A549 (cell line): ENCODE data around the gene ERBB2. TPM values are rescaled to one million over a fixed set of nuclear protein-coding genes. Genes with fewer than 3 reads are reported as not detected.

Experiments
- ATAC-seq, 2 experiments: fragments of 200-7000 bp in 1 of 2; fragments of >200 bp in 1 of 2; cut with Nextera tagmentation in 1 of 2; cut with Tn5 transposase in 1 of 2; 3 replicates each; pipeline versions ENCODE4 v1.8.0 to v1.9.1; 2018 to 2020; ENCODE audit warnings: mild to moderate bottlenecking in 1 of 2, moderate library complexity in 1 of 2
- CTCF ChIA-PET: fragments of 300-600 bp; sonication (Branson Sonifier 250); formaldehyde crosslinking; extraction: SDS; loops from one replicate; lab custom pipeline; 2021; ENCODE audit warnings: antibody characterized with exemption, inconsistent platforms; lab: Yijun Ruan, JAX
- POLR2A ChIA-PET: fragments of 350-600 bp; formaldehyde crosslinking; extraction: SDS; loops from one replicate; lab custom pipeline; 2021; ENCODE audit warnings: antibody characterized with exemption, inconsistent platforms; lab: Yijun Ruan, JAX
- DNase-seq, 2 experiments: peaks; one replicate each; pipeline versions ENCODE4 v3.0.0 to v3.0.0-alpha.2; 2011 to 2016; ENCODE audit warnings: low read depth in 1 of 2, low spot score in 1 of 2
- FAIRE-seq: peaks from 2 replicates; lab custom pipeline; 2011; peaks lifted over from hg19 to GRCh38; lab: Jason Lieb, UNC
- H3K27ac ChIP-seq, 2 experiments: fragments of >200 bp; sonication (Bioruptor Twin); formaldehyde crosslinking; 3 replicates each; pipeline ENCODE4 v1.5.1; 2016 to 2017
- H3K4me1 ChIP-seq: fragments of >200 bp; sonication (Bioruptor Twin); formaldehyde crosslinking; 3 replicates; pipeline ENCODE4 v1.6.1; 2016
- H3K4me2 ChIP-seq: fragments of >200 bp; sonication (Bioruptor Twin); formaldehyde crosslinking; 3 replicates; pipeline ENCODE4 v1.6.1; 2016
- H3K4me3 ChIP-seq: fragments of >200 bp; sonication (Bioruptor Twin); formaldehyde crosslinking; 3 replicates; pipeline ENCODE4 v1.5.1; 2016
- H3K9me3 ChIP-seq: fragments of >200 bp; sonication (Bioruptor Twin); formaldehyde crosslinking; 3 replicates; pipeline ENCODE4 v1.6.1; 2016
- CBX8 ChIP-seq: fragments of 200-600 bp; sonication (generic); IDR thresholded peaks from 2 replicates; pipeline ENCODE4 v1.6.1; 2016
- CEBPB ChIP-seq, 2 experiments: fragments of >200 bp in 1 of 2; sonication (Bioruptor Twin) in 1 of 2; formaldehyde crosslinking in 1 of 2; IDR thresholded peaks; 2 replicates each; pipeline ENCODE4 v1.6.1; 2012 to 2016
- E2F6 ChIP-seq: IDR thresholded peaks from 2 replicates; pipeline ENCODE4 v1.6.1; 2012; ENCODE audit warnings: low read depth, borderline replicate concordance
- EHMT2 ChIP-seq: fragments of 200-600 bp; sonication (generic); IDR thresholded peaks from 2 replicates; pipeline ENCODE4 v1.6.1; 2016; ENCODE audit warnings: antibody characterized with exemption, low read depth, mild to moderate bottlenecking, moderate library complexity
- ESRRA ChIP-seq: fragments of 150-350 bp; IDR thresholded peaks from 2 replicates; pipeline ENCODE4 v1.6.1; 2014; ENCODE audit warnings: mild to moderate bottlenecking, low read length, borderline replicate concordance
- FOSL2 ChIP-seq, 2 experiments: fragments of 450-650 bp in 1 of 2; fragments of >200 bp in 1 of 2; sonication (Bioruptor Twin) in 1 of 2; formaldehyde crosslinking; IDR thresholded peaks; 2 replicates each; pipeline versions ENCODE4 v1.5.0 to v1.6.1; 2016 to 2020; ENCODE audit warnings: mild to moderate bottlenecking in 1 of 2, moderate library complexity in 1 of 2
- GATA3 ChIP-seq: IDR thresholded peaks from 2 replicates; pipeline ENCODE4 v1.6.1; 2012; ENCODE audit warnings: borderline replicate concordance
- HEYL ChIP-seq: fragments of 250-450 bp; sonication (Bioruptor Pico); IDR thresholded peaks from 2 replicates; pipeline ENCODE4 v1.8.0; 2021; ENCODE audit warnings: mild to moderate bottlenecking, moderate library complexity
- HOXA7 ChIP-seq: fragments of 250-450 bp; sonication (Bioruptor Pico); IDR thresholded peaks from 2 replicates; pipeline ENCODE4 v1.5.0; 2020; ENCODE audit warnings: mild to moderate bottlenecking, moderate library complexity
- HOXB13 ChIP-seq: fragments of 250-450 bp; sonication (Bioruptor Pico); IDR thresholded peaks from 2 replicates; pipeline ENCODE4 v1.5.0; 2020; ENCODE audit warnings: low read depth, mild to moderate bottlenecking, moderate library complexity
- HOXB5 ChIP-seq: fragments of 250-450 bp; sonication (Bioruptor Pico); IDR thresholded peaks from 2 replicates; pipeline ENCODE4 v1.5.0; 2020; ENCODE audit warnings: mild to moderate bottlenecking, moderate library complexity
- JUNB ChIP-seq: fragments of >200 bp; sonication (Bioruptor Twin); formaldehyde crosslinking; IDR thresholded peaks from 2 replicates; pipeline ENCODE4 v1.6.1; 2016
- KDM1A ChIP-seq: fragments of 200-600 bp; sonication (generic); IDR thresholded peaks from 2 replicates; pipeline ENCODE4 v1.6.1; 2016; ENCODE audit warnings: low read depth, mild to moderate bottlenecking
- MAFK ChIP-seq: fragments of 450-650 bp; IDR thresholded peaks from 2 replicates; pipeline ENCODE4 v1.6.1; 2014; ENCODE audit not compliant: partially characterized antibody
- MAZ ChIP-seq: fragments of 150-350 bp; IDR thresholded peaks from 2 replicates; pipeline ENCODE4 v1.6.1; 2014; ENCODE audit warnings: antibody characterized with exemption, low read depth, low read length, borderline replicate concordance
- NPAS2 ChIP-seq: fragments of 250-450 bp; sonication (Bioruptor Pico); IDR thresholded peaks from 2 replicates; pipeline ENCODE4 v1.8.0; 2022; ENCODE audit warnings: mild to moderate bottlenecking, moderate library complexity, borderline replicate concordance
- PHF8 ChIP-seq: fragments of 200-600 bp; sonication (generic); IDR thresholded peaks from 2 replicates; pipeline ENCODE4 v1.6.1; 2016; ENCODE audit warnings: low read depth, mild to moderate bottlenecking, antibody characterized with exemption, moderate library complexity, borderline replicate concordance
- RAD21 ChIP-seq, 2 experiments: fragments of >200 bp in 1 of 2; sonication (Bioruptor Twin) in 1 of 2; formaldehyde crosslinking in 1 of 2; IDR thresholded peaks in 1 of 2; conservative IDR thresholded peaks in 1 of 2; 2 replicates in 1 of 2; 3 replicates in 1 of 2; pipeline ENCODE4 v1.6.1; 2012 to 2018; ENCODE audit warnings: inconsistent platforms in 1 of 2
- RARB ChIP-seq: fragments of 250-450 bp; sonication (Bioruptor Pico); IDR thresholded peaks from 2 replicates; pipeline ENCODE4 v1.8.0; 2021; ENCODE audit warnings: mild to moderate bottlenecking, moderate library complexity
- RCOR1 ChIP-seq: fragments of 150-350 bp; IDR thresholded peaks from 2 replicates; pipeline ENCODE4 v1.6.1; 2014; ENCODE audit warnings: antibody characterized with exemption, low read length, low read depth
- RNF2 ChIP-seq: fragments of 200-600 bp; sonication (generic); IDR thresholded peaks from 2 replicates; pipeline ENCODE4 v1.6.1; 2016; ENCODE audit warnings: low read depth, mild to moderate bottlenecking, antibody characterized with exemption, moderate library complexity, borderline replicate concordance
- TFCP2L1 ChIP-seq: fragments of 250-450 bp; sonication (Bioruptor Pico); IDR thresholded peaks from 2 replicates; pipeline ENCODE4 v1.5.0; 2021; ENCODE audit warnings: mild to moderate bottlenecking
- USF2 ChIP-seq: fragments of 450-650 bp; IDR thresholded peaks from 2 replicates; pipeline ENCODE4 v1.6.1; 2014; ENCODE audit warnings: antibody characterized with exemption
- ZFP36 ChIP-seq: fragments of 450-650 bp; IDR thresholded peaks from 2 replicates; pipeline ENCODE4 v1.6.1; 2014; ENCODE audit warnings: borderline replicate concordance; ENCODE audit not compliant: partially characterized antibody
- WGBS: methylation state at CpG from one replicate; pipeline ENCODE4 v1.1.6; 2017; ENCODE audit errors: missing lambda C conversion rate; 5-methylcytosine and 5-hydroxymethylcytosine counted together
- polyA plus RNA-seq, 4 experiments: library from polyadenylated mRNA; depleted of rRNA in 3 of 4; stranded (reverse); fragments of >200 nt; fragmentation: RNase III in 1 of 4; extraction: RNeasy Plus Mini Kit Qiagen cat#74134 plus additional on column Dnase treatment in 1 of 4; gene quantifications; 2 replicates in 3 of 4; 3 replicates in 1 of 4; pipeline ENCODE4 v1.2.3, GENCODE V29; 2011 to 2017
- TF ChIP-seq, protein P1 (sequence below): fragments of >200 bp; sonication (Bioruptor Twin); formaldehyde crosslinking; IDR thresholded peaks from 3 replicates; pipeline ENCODE4 v1.6.1; 2016
- TF ChIP-seq, protein P2 (sequence below): IDR thresholded peaks from 2 replicates; pipeline ENCODE4 v1.6.1; 2012
- TF ChIP-seq, protein P3 (sequence below): fragments of 200-600 bp; sonication (generic); IDR thresholded peaks from 2 replicates; pipeline ENCODE4 v1.6.1; 2016; ENCODE audit warnings: antibody characterized with exemption, mild to moderate bottlenecking, moderate library complexity
- TF ChIP-seq, protein P4 (sequence below): fragments of >200 bp; sonication (Bioruptor Twin); formaldehyde crosslinking; IDR thresholded peaks from 3 replicates; pipeline ENCODE4 v1.5.1; 2016

ERBB2 gene
- polyA plus RNA-seq, 2 of the 4 experiments (the other 2 are of a cell fraction) = 22.4 to 32.0 TPM

- POLR2A ChIA-PET = no interaction called here
- FAIRE-seq (no peak), DNase-seq (no peak)
- Histone ChIP-seq H3K4me3 (no peak overlapping the region), H3K27ac (no peak overlapping the region), H3K9me3 (no peaks in the 10 kb centered on the region)
- WGBS = 76% methylated on average over 15 of the region's 15 CpGs
- CTCF ChIA-PET = interaction anchor here (0.9 to 50.7 kb wide), 6 partner anchors 9 to 71 kb away, joined by 3 to 1391 read pairs (median 4); partner anchors contain the start of genes MIEN1, PNMT, PPP1R1B and STARD3
- TF ChIP-seq RAD21 (conservative IDR thresholded peaks at IDR 0.05 in 1 of 2, IDR thresholded peaks at IDR 0.05 in 1 of 2) = no peak
- TF ChIP-seq RNF2 = no peak
- no peak for TF ChIP-seq TFCP2L1 (CRISPR knock-in tag)
- no peak for TF ChIP-seq RARB
- TF ChIP-seq NPAS2 = no peak
- no peak for TF ChIP-seq ZFP36
- TF ChIP-seq HEYL (CRISPR knock-in tag) = no peak
- no peak for TF ChIP-seq GATA3
- TF ChIP-seq, protein P1, sequence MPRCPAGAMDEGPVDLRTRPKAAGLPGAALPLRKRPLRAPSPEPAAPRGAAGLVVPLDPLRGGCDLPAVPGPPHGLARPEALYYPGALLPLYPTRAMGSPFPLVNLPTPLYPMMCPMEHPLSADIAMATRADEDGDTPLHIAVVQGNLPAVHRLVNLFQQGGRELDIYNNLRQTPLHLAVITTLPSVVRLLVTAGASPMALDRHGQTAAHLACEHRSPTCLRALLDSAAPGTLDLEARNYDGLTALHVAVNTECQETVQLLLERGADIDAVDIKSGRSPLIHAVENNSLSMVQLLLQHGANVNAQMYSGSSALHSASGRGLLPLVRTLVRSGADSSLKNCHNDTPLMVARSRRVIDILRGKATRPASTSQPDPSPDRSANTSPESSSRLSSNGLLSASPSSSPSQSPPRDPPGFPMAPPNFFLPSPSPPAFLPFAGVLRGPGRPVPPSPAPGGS = no peak
- TF ChIP-seq, protein P2, sequence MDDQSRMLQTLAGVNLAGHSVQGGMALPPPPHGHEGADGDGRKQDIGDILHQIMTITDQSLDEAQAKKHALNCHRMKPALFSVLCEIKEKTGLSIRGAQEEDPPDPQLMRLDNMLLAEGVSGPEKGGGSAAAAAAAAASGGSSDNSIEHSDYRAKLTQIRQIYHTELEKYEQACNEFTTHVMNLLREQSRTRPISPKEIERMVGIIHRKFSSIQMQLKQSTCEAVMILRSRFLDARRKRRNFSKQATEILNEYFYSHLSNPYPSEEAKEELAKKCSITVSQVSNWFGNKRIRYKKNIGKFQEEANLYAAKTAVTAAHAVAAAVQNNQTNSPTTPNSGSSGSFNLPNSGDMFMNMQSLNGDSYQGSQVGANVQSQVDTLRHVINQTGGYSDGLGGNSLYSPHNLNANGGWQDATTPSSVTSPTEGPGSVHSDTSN = no peak
- no peak for TF ChIP-seq CEBPB (IDR thresholded peaks at IDR 0.05)
- no peak for TF ChIP-seq USF2
- TF ChIP-seq CBX8 = no peak
- TF ChIP-seq, all 56 proteins: peak for 0
- ATAC-seq = no peak
- H3K4me1 ChIP-seq = peaks cover 24% of the 10 kb centered on the region
- no peak overlapping the region for H3K4me2 ChIP-seq
Measured at GRCh38 chr17:39659279-39660010, 40.4 kb upstream of the ERBB2 start.

DNA sequence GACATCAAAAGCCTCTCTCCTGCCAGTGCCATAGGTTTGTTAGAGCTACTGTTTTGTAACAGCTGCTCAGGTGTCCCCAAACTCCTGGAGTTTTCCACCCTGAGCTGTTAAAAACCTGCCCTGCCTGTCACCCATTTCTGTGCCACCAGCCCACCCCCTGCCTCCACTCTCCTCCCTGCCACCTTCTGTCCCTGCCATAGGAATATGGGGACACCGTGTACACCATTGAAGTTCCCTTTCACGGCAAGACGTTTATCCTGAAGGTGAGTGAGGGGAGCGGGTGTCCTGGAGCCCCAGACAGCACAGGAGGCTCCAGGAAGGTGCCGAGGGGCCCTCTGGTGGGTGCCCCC is 39.9 kb upstream of the ERBB2 start:
- Histone ChIP-seq H3K27ac (no peak overlapping the region), H3K4me1 (peaks cover 26% of the 10 kb centered on the region), H3K4me2 (no peak overlapping the region), H3K9me3 (no peaks in the 10 kb centered on the region), H3K4me3 (no peak overlapping the region)
- DNase-seq (no peak), ATAC-seq (no peak), FAIRE-seq (no peak)
- POLR2A ChIA-PET = no interaction called here
- 89% methylated on average over 4 of the region's 5 CpGs for WGBS
- CTCF ChIA-PET = interaction anchor here (0.9 to 50.7 kb wide), 6 partner anchors 9 to 71 kb away, joined by 3 to 1391 read pairs (median 4); partner anchors contain the start of genes MIEN1, PNMT, PPP1R1B and STARD3
- TF ChIP-seq JUNB (no peak), EHMT2 (no peak), HOXB5 (CRISPR knock-in tag) (no peak), HOXA7 (no peak), HOXB13 (CRISPR knock-in tag) (no peak), MAFK (no peak), PHF8 (no peak), MAZ (no peak), KDM1A (no peak), RCOR1 (no peak), FOSL2 (IDR thresholded peaks at IDR 0.05) (no peak), FOSL2 (CRISPR knock-in tag; IDR thresholded peaks at IDR 0.05) (no peak), ESRRA (no peak), E2F6 (no peak)
- TF ChIP-seq, protein P3, sequence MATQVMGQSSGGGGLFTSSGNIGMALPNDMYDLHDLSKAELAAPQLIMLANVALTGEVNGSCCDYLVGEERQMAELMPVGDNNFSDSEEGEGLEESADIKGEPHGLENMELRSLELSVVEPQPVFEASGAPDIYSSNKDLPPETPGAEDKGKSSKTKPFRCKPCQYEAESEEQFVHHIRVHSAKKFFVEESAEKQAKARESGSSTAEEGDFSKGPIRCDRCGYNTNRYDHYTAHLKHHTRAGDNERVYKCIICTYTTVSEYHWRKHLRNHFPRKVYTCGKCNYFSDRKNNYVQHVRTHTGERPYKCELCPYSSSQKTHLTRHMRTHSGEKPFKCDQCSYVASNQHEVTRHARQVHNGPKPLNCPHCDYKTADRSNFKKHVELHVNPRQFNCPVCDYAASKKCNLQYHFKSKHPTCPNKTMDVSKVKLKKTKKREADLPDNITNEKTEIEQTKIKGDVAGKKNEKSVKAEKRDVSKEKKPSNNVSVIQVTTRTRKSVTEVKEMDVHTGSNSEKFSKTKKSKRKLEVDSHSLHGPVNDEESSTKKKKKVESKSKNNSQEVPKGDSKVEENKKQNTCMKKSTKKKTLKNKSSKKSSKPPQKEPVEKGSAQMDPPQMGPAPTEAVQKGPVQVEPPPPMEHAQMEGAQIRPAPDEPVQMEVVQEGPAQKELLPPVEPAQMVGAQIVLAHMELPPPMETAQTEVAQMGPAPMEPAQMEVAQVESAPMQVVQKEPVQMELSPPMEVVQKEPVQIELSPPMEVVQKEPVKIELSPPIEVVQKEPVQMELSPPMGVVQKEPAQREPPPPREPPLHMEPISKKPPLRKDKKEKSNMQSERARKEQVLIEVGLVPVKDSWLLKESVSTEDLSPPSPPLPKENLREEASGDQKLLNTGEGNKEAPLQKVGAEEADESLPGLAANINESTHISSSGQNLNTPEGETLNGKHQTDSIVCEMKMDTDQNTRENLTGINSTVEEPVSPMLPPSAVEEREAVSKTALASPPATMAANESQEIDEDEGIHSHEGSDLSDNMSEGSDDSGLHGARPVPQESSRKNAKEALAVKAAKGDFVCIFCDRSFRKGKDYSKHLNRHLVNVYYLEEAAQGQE = no peak
- TF ChIP-seq, protein P4, sequence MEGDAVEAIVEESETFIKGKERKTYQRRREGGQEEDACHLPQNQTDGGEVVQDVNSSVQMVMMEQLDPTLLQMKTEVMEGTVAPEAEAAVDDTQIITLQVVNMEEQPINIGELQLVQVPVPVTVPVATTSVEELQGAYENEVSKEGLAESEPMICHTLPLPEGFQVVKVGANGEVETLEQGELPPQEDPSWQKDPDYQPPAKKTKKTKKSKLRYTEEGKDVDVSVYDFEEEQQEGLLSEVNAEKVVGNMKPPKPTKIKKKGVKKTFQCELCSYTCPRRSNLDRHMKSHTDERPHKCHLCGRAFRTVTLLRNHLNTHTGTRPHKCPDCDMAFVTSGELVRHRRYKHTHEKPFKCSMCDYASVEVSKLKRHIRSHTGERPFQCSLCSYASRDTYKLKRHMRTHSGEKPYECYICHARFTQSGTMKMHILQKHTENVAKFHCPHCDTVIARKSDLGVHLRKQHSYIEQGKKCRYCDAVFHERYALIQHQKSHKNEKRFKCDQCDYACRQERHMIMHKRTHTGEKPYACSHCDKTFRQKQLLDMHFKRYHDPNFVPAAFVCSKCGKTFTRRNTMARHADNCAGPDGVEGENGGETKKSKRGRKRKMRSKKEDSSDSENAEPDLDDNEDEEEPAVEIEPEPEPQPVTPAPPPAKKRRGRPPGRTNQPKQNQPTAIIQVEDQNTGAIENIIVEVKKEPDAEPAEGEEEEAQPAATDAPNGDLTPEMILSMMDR = no peak
